Keratinocyte (primary cell): Measurements from ENCODE around the gene C1QL2.

Source experiments
- EZH2 ChIP-seq: IDR thresholded peaks from one replicate; pipeline ENCODE4 v1.6.1; 2012; ENCODE audit warnings: inconsistent platforms, mild to moderate bottlenecking, low read length, moderate library complexity
- TF ChIP-seq, protein P1 (sequence below), 3 experiments: IDR thresholded peaks in 1 of 3; conservative IDR thresholded peaks in 1 of 3; optimal IDR thresholded peaks in 1 of 3; 2 replicates in 2 of 3; 3 replicates in 1 of 3; pipeline versions ENCODE3 to v1.5.1; 2011; ENCODE audit warnings: low read length in 3 of 3, mild to moderate bottlenecking in 3 of 3, moderate library complexity in 2 of 3, control low read depth in 1 of 3, inconsistent platforms in 1 of 3; ENCODE audit not compliant: insufficient read depth in 2 of 3; ENCODE audit errors: extremely low read depth in 1 of 3

DNA sequence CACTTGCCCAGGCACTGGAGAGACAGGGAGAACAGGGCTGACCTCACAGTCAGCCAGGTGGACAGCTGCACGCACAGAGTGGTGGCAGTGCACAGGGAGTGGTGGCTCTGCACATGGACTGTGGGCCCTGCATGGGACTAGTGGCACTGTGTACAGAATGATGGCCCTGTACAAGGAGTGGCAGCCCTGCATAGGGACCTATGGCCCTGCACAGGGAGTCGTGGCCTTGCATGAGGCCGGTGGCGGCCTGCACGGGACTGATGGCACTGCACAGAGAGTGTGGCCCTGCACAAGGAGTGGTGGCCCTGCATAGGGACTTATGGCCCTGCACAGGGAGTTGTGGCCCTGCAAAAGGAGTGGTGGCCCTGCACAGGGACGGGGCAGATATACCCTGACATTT is 46.0 kb upstream of the C1QL2 start:
- TF ChIP-seq, protein P1, sequence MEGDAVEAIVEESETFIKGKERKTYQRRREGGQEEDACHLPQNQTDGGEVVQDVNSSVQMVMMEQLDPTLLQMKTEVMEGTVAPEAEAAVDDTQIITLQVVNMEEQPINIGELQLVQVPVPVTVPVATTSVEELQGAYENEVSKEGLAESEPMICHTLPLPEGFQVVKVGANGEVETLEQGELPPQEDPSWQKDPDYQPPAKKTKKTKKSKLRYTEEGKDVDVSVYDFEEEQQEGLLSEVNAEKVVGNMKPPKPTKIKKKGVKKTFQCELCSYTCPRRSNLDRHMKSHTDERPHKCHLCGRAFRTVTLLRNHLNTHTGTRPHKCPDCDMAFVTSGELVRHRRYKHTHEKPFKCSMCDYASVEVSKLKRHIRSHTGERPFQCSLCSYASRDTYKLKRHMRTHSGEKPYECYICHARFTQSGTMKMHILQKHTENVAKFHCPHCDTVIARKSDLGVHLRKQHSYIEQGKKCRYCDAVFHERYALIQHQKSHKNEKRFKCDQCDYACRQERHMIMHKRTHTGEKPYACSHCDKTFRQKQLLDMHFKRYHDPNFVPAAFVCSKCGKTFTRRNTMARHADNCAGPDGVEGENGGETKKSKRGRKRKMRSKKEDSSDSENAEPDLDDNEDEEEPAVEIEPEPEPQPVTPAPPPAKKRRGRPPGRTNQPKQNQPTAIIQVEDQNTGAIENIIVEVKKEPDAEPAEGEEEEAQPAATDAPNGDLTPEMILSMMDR (optimal IDR thresholded peaks at IDR 0.05 in 1 of 3, IDR thresholded peaks at IDR 0.05 in 1 of 3, conservative IDR thresholded peaks at IDR 0.05 in 1 of 3; ENCODE audit: extremely low read depth in 1 of 3, insufficient read depth in 2 of 3, low read length in 3 of 3): no peak
- no peak for TF ChIP-seq EZH2
